Endothelial cell of umbilical vein (primary cell): ENCODE measurements around the gene MYMK. TPM values are rescaled to one million over a fixed set of nuclear protein-coding genes. Genes with fewer than 3 reads are reported as not detected.

Experiments used
- BruUV-seq: library from RNA; stranded (reverse); fragments of 400-500 nt; replicated peaks from 2 replicates; lab custom pipeline; 2021; lab: Mats Ljungman, UMichigan
- CTCF ChIA-PET: fragments of 300-600, 350-600 bp; sonication (Branson Sonifier 250); formaldehyde crosslinking; loops from one replicate; lab custom pipeline; 2021; ENCODE audit warnings: antibody characterized with exemption, inconsistent platforms; lab: Charles Lee
- POLR2A ChIA-PET: fragments of 300-600, 350-600 bp; sonication (Branson Sonifier 250); formaldehyde crosslinking; loops from one replicate; lab custom pipeline; 2021; ENCODE audit warnings: antibody characterized with exemption, inconsistent platforms; lab: Charles Lee
- DNase-seq: peaks from one replicate; pipeline ENCODE4 v3.0.0-alpha.2; 2011; ENCODE audit warnings: low read depth, low spot score
- FAIRE-seq: peaks from 2 replicates; lab custom pipeline; 2011; peaks lifted over from hg19 to GRCh38; lab: Jason Lieb, UNC
- H2AFZ ChIP-seq: 2 replicates; pipeline ENCODE4 v1.6.0; 2012; ENCODE audit warnings: low read depth, low read length, control low read depth, inconsistent platforms
- H3K27ac ChIP-seq: 2 replicates; pipeline ENCODE4 v1.5.1; 2011; ENCODE audit warnings: low read depth, mild to moderate bottlenecking, control low read depth, low read length, moderate library complexity; ENCODE audit not compliant: insufficient read depth
- H3K27me3 ChIP-seq, 2 experiments: 2 replicates each; pipeline versions ENCODE4 v1.6.0 to v1.6.1; 2011; ENCODE audit warnings: low read length in 2 of 2, mixed read lengths in 1 of 2; ENCODE audit not compliant: control insufficient read depth in 2 of 2, insufficient read depth in 2 of 2
- H3K36me3 ChIP-seq, 2 experiments: 2 replicates in 1 of 2; 3 replicates in 1 of 2; pipeline ENCODE4 v1.5.1; 2011; ENCODE audit warnings: low read length in 2 of 2, mild to moderate bottlenecking in 1 of 2, moderate library complexity in 1 of 2; ENCODE audit not compliant: control insufficient read depth in 2 of 2, insufficient read depth in 2 of 2; ENCODE audit errors: extremely low read depth in 1 of 2
- H3K4me1 ChIP-seq: 3 replicates; pipeline ENCODE4 v1.5.1; 2011; ENCODE audit warnings: mild to moderate bottlenecking, low read length; ENCODE audit not compliant: control insufficient read depth, insufficient read depth; ENCODE audit errors: extremely low read depth
- H3K4me2 ChIP-seq: 2 replicates; pipeline ENCODE4 v1.6.1; 2011; ENCODE audit warnings: low read length, control low read depth, mixed read lengths; ENCODE audit not compliant: insufficient read depth
- H3K4me3 ChIP-seq, 3 experiments: fragments of 200-600 bp in 1 of 3; sonication (generic), shearing (Covaris generic) in 1 of 3; replicated peaks in 1 of 3; 2 replicates each; pipeline ENCODE4 v1.5.1; 2011 to 2016; ENCODE audit warnings: control low read depth in 3 of 3, low read length in 3 of 3, mild to moderate bottlenecking in 2 of 3, inconsistent platforms in 1 of 3, low read depth in 1 of 3, moderate library complexity in 1 of 3; ENCODE audit not compliant: insufficient read depth in 1 of 3
- H3K79me2 ChIP-seq: 2 replicates; pipeline ENCODE4 v1.6.0; 2012; ENCODE audit warnings: low read length, inconsistent platforms; ENCODE audit not compliant: control insufficient read depth, insufficient read depth
- H3K9ac ChIP-seq: replicated peaks from 2 replicates; pipeline ENCODE3; 2011; ENCODE audit warnings: low read length, control low read depth; ENCODE audit not compliant: insufficient read depth; ENCODE audit errors: extremely low read depth
- H3K9me1 ChIP-seq: replicated peaks from 3 replicates; pipeline ENCODE4 v1.6.0; 2011; ENCODE audit warnings: mild to moderate bottlenecking, low read length; ENCODE audit not compliant: control insufficient read depth, insufficient read depth; ENCODE audit errors: extremely low read depth
- H3K9me3 ChIP-seq: replicated peaks from 2 replicates; pipeline ENCODE4 v1.5.1; 2012; ENCODE audit warnings: low read length, inconsistent platforms; ENCODE audit not compliant: control insufficient read depth, insufficient read depth
- H4K20me1 ChIP-seq: replicated peaks from 2 replicates; pipeline ENCODE3; 2011; ENCODE audit warnings: mild to moderate bottlenecking, low read length; ENCODE audit not compliant: control insufficient read depth, insufficient read depth; ENCODE audit errors: extremely low read depth
- EZH2 ChIP-seq: IDR thresholded peaks from 2 replicates; pipeline ENCODE4 v1.6.1; 2012; ENCODE audit warnings: borderline replicate concordance, low read depth, mild to moderate bottlenecking, moderate library complexity, low read length, inconsistent platforms; ENCODE audit not compliant: severe bottlenecking
- FOS ChIP-seq: IDR thresholded peaks from 2 replicates; pipeline ENCODE4 v1.6.1; 2011; ENCODE audit warnings: mild to moderate bottlenecking, low read length, moderate library complexity, borderline replicate concordance; ENCODE audit not compliant: insufficient read depth
- GATA2 ChIP-seq: IDR thresholded peaks from 2 replicates; pipeline ENCODE4 v1.7.0; 2011; ENCODE audit warnings: low read depth, mild to moderate bottlenecking, moderate library complexity, mixed read lengths, low read length; ENCODE audit not compliant: insufficient read length, insufficient read depth
- POLR2AphosphoS5 ChIP-seq: IDR thresholded peaks from 2 replicates; pipeline ENCODE4 v1.6.1; 2012; ENCODE audit warnings: low read depth, mild to moderate bottlenecking, control low read depth, low read length, moderate library complexity; ENCODE audit not compliant: insufficient read depth
- dilution Hi-C: fragments of 300-500 bp; cut with MboI; formaldehyde crosslinking; loops from one replicate; pipeline ENCODE4 v1.15.0; 2019; ENCODE audit warnings: low sequenced_read_pairs; ENCODE audit not compliant: extremely low pct_ligation_motif_present
- intact Hi-C: fragments of 100-400 bp; cut with micrococcal nuclease; formaldehyde crosslinking; loops from one replicate; pipeline ENCODE4 v1.10.0; 2022
- polyA plus RNA-seq, 4 experiments: library from polyadenylated mRNA; depleted of rRNA in 3 of 4; stranded (reverse) in 3 of 4; unstranded in 1 of 4; fragments of >200 nt; gene quantifications; 2 replicates each; pipeline versions ENCODE4 v1.2.1 to v1.2.3, GENCODE V29; 2011 to 2012; ENCODE audit warnings: missing spikeins in 1 of 4
- total RNA-seq: library from RNA; stranded (reverse); gene quantifications from 2 replicates; pipeline ENCODE4 v1.2.3, GENCODE V29; 2021
- TF ChIP-seq, protein P1 (sequence below): IDR thresholded peaks from 2 replicates; pipeline ENCODE4 v1.6.1; 2011; ENCODE audit not compliant: insufficient read depth, insufficient read length
- TF ChIP-seq, protein P2 (sequence below), 2 donors: IDR thresholded peaks; 1 replicate in 1 of 2; 2 replicates in 1 of 2; pipeline ENCODE4 v1.5.1; 2011; ENCODE audit warnings: low read length in 2 of 2, mild to moderate bottlenecking in 2 of 2, moderate library complexity in 2 of 2, control low read depth in 1 of 2, inconsistent platforms in 1 of 2, low read depth in 1 of 2; ENCODE audit not compliant: insufficient read depth in 1 of 2; ENCODE audit errors: extremely low read depth in 1 of 2

Gene MYMK
- total and polyA plus RNA-seq, 2 donors (not counting 3 experiments of a cell fraction or from before 2014, with no cell fraction given): not detected

DNA sequence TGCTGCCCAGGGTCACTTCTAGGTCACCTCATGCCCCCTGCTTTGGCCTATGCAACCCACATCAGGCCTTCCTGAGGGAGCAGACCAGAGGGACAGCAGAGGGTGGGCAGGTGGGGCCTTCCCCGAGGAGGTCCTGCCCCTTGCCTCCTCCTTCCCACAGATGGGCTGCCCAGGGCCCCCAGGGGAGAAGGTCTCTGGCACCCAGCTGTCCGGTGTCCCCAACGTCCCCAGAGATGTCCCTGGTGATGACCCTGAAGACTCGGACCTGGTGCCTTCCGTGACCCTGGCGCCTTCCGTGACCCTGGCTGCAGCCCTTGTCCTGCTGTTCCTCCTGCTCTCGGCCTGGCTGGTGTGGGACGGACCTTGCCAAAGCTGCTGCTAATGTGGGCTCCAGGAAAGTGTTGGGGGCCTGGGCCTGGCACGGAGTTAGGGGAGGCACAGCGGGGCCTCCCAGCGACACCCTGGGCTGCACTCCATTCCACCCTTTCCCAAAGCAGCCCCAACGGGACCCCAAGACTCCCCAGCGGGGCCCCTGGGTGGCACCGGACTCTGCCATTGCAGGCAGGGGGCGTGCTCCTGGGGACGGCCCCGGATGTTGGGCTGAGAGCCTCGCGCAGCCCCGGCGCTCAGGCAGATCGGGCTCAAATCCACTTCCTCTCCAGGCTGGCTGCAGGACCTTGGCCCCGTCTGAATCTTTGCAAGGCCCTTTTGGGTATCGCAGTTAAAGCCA is 39.1 kb downstream of the MYMK start:
- TF ChIP-seq, protein P1, sequence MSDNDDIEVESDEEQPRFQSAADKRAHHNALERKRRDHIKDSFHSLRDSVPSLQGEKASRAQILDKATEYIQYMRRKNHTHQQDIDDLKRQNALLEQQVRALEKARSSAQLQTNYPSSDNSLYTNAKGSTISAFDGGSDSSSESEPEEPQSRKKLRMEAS: no peak
- TF ChIP-seq GATA2 (no peak), FOS (no peak), POLR2AphosphoS5 (no peak), EZH2 (no peak)
- TF ChIP-seq, protein P2, sequence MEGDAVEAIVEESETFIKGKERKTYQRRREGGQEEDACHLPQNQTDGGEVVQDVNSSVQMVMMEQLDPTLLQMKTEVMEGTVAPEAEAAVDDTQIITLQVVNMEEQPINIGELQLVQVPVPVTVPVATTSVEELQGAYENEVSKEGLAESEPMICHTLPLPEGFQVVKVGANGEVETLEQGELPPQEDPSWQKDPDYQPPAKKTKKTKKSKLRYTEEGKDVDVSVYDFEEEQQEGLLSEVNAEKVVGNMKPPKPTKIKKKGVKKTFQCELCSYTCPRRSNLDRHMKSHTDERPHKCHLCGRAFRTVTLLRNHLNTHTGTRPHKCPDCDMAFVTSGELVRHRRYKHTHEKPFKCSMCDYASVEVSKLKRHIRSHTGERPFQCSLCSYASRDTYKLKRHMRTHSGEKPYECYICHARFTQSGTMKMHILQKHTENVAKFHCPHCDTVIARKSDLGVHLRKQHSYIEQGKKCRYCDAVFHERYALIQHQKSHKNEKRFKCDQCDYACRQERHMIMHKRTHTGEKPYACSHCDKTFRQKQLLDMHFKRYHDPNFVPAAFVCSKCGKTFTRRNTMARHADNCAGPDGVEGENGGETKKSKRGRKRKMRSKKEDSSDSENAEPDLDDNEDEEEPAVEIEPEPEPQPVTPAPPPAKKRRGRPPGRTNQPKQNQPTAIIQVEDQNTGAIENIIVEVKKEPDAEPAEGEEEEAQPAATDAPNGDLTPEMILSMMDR (IDR thresholded peaks at IDR 0.05; ENCODE audit: extremely low read depth in 1 of 2, insufficient read depth in 1 of 2, low read depth in 1 of 2, low read length in 2 of 2): no peak
- DNase-seq (no peak), FAIRE-seq (no peak)
- Histone ChIP-seq H3K27me3 (no peaks in the 10 kb centered on the region), H3K36me3 (no peaks in the 10 kb centered on the region), H3K4me2 (no peak overlapping the region), H2AFZ (no peak overlapping the region), H3K9me3 (no peaks in the 10 kb centered on the region), H3K9ac (no peak overlapping the region), H4K20me1 (no peaks in the 10 kb centered on the region), H3K79me2 (no peaks in the 10 kb centered on the region), H3K4me1 (no peaks in the 10 kb centered on the region), H3K4me3 (no peak overlapping the region), H3K27ac (no peak overlapping the region), H3K9me1 (no peaks in the 10 kb centered on the region)
- BruUV-seq: no TSS peak
- dilution Hi-C loops (no loop called here), intact Hi-C loops (loop anchor here (1.0 to 2.0 kb wide), 6 partner anchors 78 to 463 kb away; partner anchors contain the start of genes SURF1 and SURF2)
- POLR2A ChIA-PET: no interaction called here
- CTCF ChIA-PET: interaction anchor here (0.6 to 7.3 kb wide), 21 partner anchors 11 to 464 kb away, joined by 3 to 142 read pairs (median 5); partner anchors contain the start of genes STKLD1, SURF1 and SURF2
